ENCODE results near the gene KRT14. TPM values are rescaled to one million over a fixed set of nuclear protein-coding genes. Genes with fewer than 3 reads are reported as not detected.
"Not testable (repeated sequence)": the region's sequence is repeated elsewhere in the genome, so short reads cannot be mapped to it uniquely, and the experiment has no call there.

KRT14 gene
- total RNA-seq, 2 donors from 2014 or later = 2.3 TPM; not detected in 1

- intact Hi-C loops (cut with DNase I) = loop anchor here (5.0 kb wide), 1 partner anchor 115 kb away; no protein-coding TSS in a partner anchor
- H3K27me3 ChIP-seq = no peaks in the 10 kb centered on the region
- no peaks in the 10 kb centered on the region for H3K36me3 ChIP-seq (replicated peaks in 1 of 2; ENCODE audit: insufficient read depth in 1 of 2, low read depth in 2 of 2)
- H3K4me1 ChIP-seq = peaks cover 23% of the 10 kb centered on the region
- no peak for ATAC-seq
- TF ChIP-seq POLR2A (IDR thresholded peaks at IDR 0.05) (no peak), CTCF (IDR thresholded peaks at IDR 0.05) (no peak)
- H3K27ac ChIP-seq = peak overlapping the region in 1 of 4 donors; percentile 65
- WGBS, 2 donors = 47 to 68% methylated on average over 5 to 9 of the region's 9 CpGs
- no peaks in the 10 kb centered on the region for H3K9me3 ChIP-seq
- DNase-seq = no peak
- no peak overlapping the region for H3K4me3 ChIP-seq
Observed at GRCh38 chr17:41547378-41547841, 39.3 kb downstream of the KRT14 start.

GRCh38 chr17:41546819-41547218 is 39.9 kb downstream of the KRT14 start:
- peaks cover 23% of the 10 kb centered on the region for H3K4me1 ChIP-seq
- ATAC-seq (no peak), DNase-seq (no peak)
- H3K9me3 ChIP-seq = no peaks in the 10 kb centered on the region
- TF ChIP-seq POLR2A (IDR thresholded peaks at IDR 0.05) (no peak), CTCF (IDR thresholded peaks at IDR 0.05) (no peak)
- H3K27ac ChIP-seq = no peak overlapping the region
- intact Hi-C loops (cut with DNase I) = loop anchor here (5.0 kb wide), 1 partner anchor 115 kb away; no protein-coding TSS in a partner anchor
- no peaks in the 10 kb centered on the region for H3K27me3 ChIP-seq
- 92 to 94% methylated on average over 3 of the region's 3 CpGs for WGBS, 2 donors
- no peaks in the 10 kb centered on the region for H3K36me3 ChIP-seq (replicated peaks in 1 of 2; ENCODE audit: insufficient read depth in 1 of 2, low read depth in 2 of 2)
- H3K4me3 ChIP-seq = no peak overlapping the region

GRCh38 chr17:41545829-41546410 is 40.8 kb downstream of the KRT14 start:
- TF ChIP-seq CTCF (IDR thresholded peaks at IDR 0.05) (no peak), POLR2A (IDR thresholded peaks at IDR 0.05) (no peak)
- H3K27ac ChIP-seq = no peak overlapping the region
- H3K36me3 ChIP-seq (replicated peaks in 1 of 2; ENCODE audit: insufficient read depth in 1 of 2, low read depth in 2 of 2) = no peaks in the 10 kb centered on the region
- no peaks in the 10 kb centered on the region for H3K9me3 ChIP-seq
- intact Hi-C loops (cut with DNase I) = loop anchor here (5.0 kb wide), 1 partner anchor 116 kb away; no protein-coding TSS in a partner anchor
- H3K4me3 ChIP-seq = no peak overlapping the region
- 71 to 80% methylated on average over 11 to 12 of the region's 13 CpGs for WGBS, 2 donors
- ATAC-seq = no peak
- no peaks in the 10 kb centered on the region for H3K27me3 ChIP-seq
- no peak for DNase-seq
- peaks cover 23% of the 10 kb centered on the region for H3K4me1 ChIP-seq

- no peaks in the 10 kb centered on the region for H3K27me3 ChIP-seq
- no peaks in the 10 kb centered on the region for H3K9me3 ChIP-seq
- H3K4me1 ChIP-seq = peaks cover 23% of the 10 kb centered on the region
- ATAC-seq (no peak), DNase-seq (no peak)
- no peak overlapping the region for H3K4me3 ChIP-seq
- WGBS, 2 donors = 81 to 82% methylated on average over 5 of the region's 5 CpGs
- peak overlapping the region in 2 of 4 donors; percentile 29 to 55 for H3K27ac ChIP-seq
- intact Hi-C loops (cut with DNase I) = loop anchor here (5.0 kb wide), 1 partner anchor 117 kb away; no protein-coding TSS in a partner anchor
- H3K36me3 ChIP-seq (replicated peaks in 1 of 2; ENCODE audit: insufficient read depth in 1 of 2, low read depth in 2 of 2) = no peaks in the 10 kb centered on the region
- no peak for TF ChIP-seq POLR2A (IDR thresholded peaks at IDR 0.05)
Observed at GRCh38 chr17:41544935-41545334, 41.8 kb downstream of the KRT14 start.

GRCh38 chr17:41544491-41544892 is 42.2 kb downstream of the KRT14 start:
- Histone ChIP-seq H3K4me3 (no peak overlapping the region), H3K4me1 (peaks cover 23% of the 10 kb centered on the region), H3K27me3 (no peaks in the 10 kb centered on the region), H3K36me3 (replicated peaks in 1 of 2; ENCODE audit: insufficient read depth in 1 of 2, low read depth in 2 of 2) (no peaks in the 10 kb centered on the region), H3K9me3 (no peaks in the 10 kb centered on the region), H3K27ac (peak overlapping the region in 2 of 4 donors; percentile 29 to 55)
- no peak for TF ChIP-seq POLR2A (IDR thresholded peaks at IDR 0.05)
- TF ChIP-seq CTCF (IDR thresholded peaks at IDR 0.05) = no peak
- ATAC-seq = peak; percentile 31
- WGBS, 2 donors = 44 to 57% methylated on average over 5 of the region's 5 CpGs
- DNase-seq = peak in 2 of 4 donors; percentile 21 to 36
- intact Hi-C loops (cut with DNase I) = no loop called here

- DNase-seq; H3K36me3 ChIP-seq (replicated peaks in 1 of 2; ENCODE audit: insufficient read depth in 1 of 2, low read depth in 2 of 2); H3K4me1 ChIP-seq; H3K9me3 ChIP-seq; intact Hi-C loops (cut with DNase I); H3K27me3 ChIP-seq; H3K27ac ChIP-seq; ATAC-seq; H3K4me3 ChIP-seq: not testable (repeated sequence)
- 76 to 82% methylated on average over 10 of the region's 10 CpGs for WGBS, 2 donors
Observed at GRCh38 chr17:41542786-41543185, 43.9 kb downstream of the KRT14 start.

Data from body of pancreas (tissue), 4 donors.